ENCODE measurements around the gene GABRP. TPM values are rescaled to one million over a fixed set of nuclear protein-coding genes. Genes with fewer than 3 reads are reported as not detected.

Gene GABRP
- total and polyA plus RNA-seq, 2 donors (not counting 3 experiments of a cell fraction or from before 2014, with no cell fraction given) = 0.66 to 3.0 TPM

GRCh38 chr5:170774831-170775230, 8.7 kb upstream of the GABRP start:
- H3K9ac ChIP-seq (replicated peaks; ENCODE audit: extremely low read depth, insufficient read depth, low read length) = no peak overlapping the region
- H3K4me1 ChIP-seq (ENCODE audit: control insufficient read depth, extremely low read depth, insufficient read depth, low read length) = no peaks in the 10 kb centered on the region
- POLR2A ChIA-PET = no interaction called here
- no peak overlapping the region for H2AFZ ChIP-seq (ENCODE audit: low read depth, low read length)
- intact Hi-C loops (cut with micrococcal nuclease) (no loop called here), dilution Hi-C loops (cut with MboI; ENCODE audit: extremely low pct_ligation_motif_present, low sequenced_read_pairs) (no loop called here)
- CTCF ChIA-PET = no interaction called here
- TF ChIP-seq POLR2A (IDR thresholded peaks at IDR 0.05; ENCODE audit: low read depth, low read length) (no peak), GATA2 (IDR thresholded peaks at IDR 0.05; ENCODE audit: insufficient read depth, insufficient read length, low read depth, low read length) (no peak), JUN (IDR thresholded peaks at IDR 0.05; ENCODE audit: borderline replicate concordance, insufficient read depth, insufficient read length, low read depth) (no peak), EZH2 (IDR thresholded peaks at IDR 0.05; ENCODE audit: borderline replicate concordance, low read depth, low read length, severe bottlenecking) (no peak)
- TF ChIP-seq, protein P1, sequence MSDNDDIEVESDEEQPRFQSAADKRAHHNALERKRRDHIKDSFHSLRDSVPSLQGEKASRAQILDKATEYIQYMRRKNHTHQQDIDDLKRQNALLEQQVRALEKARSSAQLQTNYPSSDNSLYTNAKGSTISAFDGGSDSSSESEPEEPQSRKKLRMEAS (IDR thresholded peaks at IDR 0.05; ENCODE audit: insufficient read depth, insufficient read length) = no peak
- no peaks in the 10 kb centered on the region for H3K27me3 ChIP-seq (ENCODE audit: control insufficient read depth in 2 of 2, insufficient read depth in 2 of 2, low read length in 2 of 2)
- H3K27ac ChIP-seq (ENCODE audit: insufficient read depth, low read depth, low read length) = no peak overlapping the region
- H3K4me3 ChIP-seq (replicated peaks in 1 of 3; ENCODE audit: insufficient read depth in 1 of 3, low read depth in 1 of 3, low read length in 3 of 3) = no peak overlapping the region
- H3K9me3 ChIP-seq (replicated peaks; ENCODE audit: control insufficient read depth, insufficient read depth, low read length) = no peaks in the 10 kb centered on the region
- FAIRE-seq (no peak), DNase-seq (ENCODE audit: low read depth, low spot score) (no peak)
- no TSS peak for BruUV-seq (replicated peaks)
- no peaks in the 10 kb centered on the region for H3K79me2 ChIP-seq (ENCODE audit: control insufficient read depth, insufficient read depth, low read length)
- no peak overlapping the region for H3K4me2 ChIP-seq (ENCODE audit: insufficient read depth, low read length)
- no peaks in the 10 kb centered on the region for H4K20me1 ChIP-seq (replicated peaks; ENCODE audit: control insufficient read depth, extremely low read depth, insufficient read depth, low read length)
- H3K36me3 ChIP-seq (ENCODE audit: control insufficient read depth in 2 of 2, extremely low read depth in 1 of 2, insufficient read depth in 2 of 2, low read length in 2 of 2) = no peaks in the 10 kb centered on the region
- H3K9me1 ChIP-seq (replicated peaks; ENCODE audit: control insufficient read depth, extremely low read depth, insufficient read depth, low read length) = no peaks in the 10 kb centered on the region

DNA sequence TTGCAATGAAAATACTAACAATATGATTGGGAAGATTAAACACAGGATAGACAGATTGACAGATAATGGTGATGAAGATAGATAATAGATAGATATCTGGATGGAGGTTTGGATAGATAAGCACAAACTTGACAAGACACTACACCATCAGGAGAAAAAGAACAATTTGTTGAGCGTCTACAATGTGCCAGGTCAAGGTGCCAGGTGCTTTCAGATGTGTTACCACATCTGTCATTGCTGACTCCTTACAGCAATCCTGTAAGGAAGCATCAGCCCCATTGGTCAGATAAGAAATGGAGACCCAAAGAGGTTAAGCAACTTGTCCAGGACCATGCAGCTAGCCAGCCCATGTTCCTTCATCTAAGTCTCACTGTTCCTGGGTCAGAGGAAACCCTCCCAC, 1.6 kb upstream of the GABRP start:
- Histone ChIP-seq H2AFZ (ENCODE audit: low read depth, low read length) (no peak overlapping the region), H3K27me3 (ENCODE audit: control insufficient read depth in 2 of 2, insufficient read depth in 2 of 2, low read length in 2 of 2) (no peaks in the 10 kb centered on the region), H3K9ac (replicated peaks; ENCODE audit: extremely low read depth, insufficient read depth, low read length) (no peak overlapping the region), H3K4me1 (ENCODE audit: control insufficient read depth, extremely low read depth, insufficient read depth, low read length) (peaks cover 6% of the 10 kb centered on the region), H3K27ac (ENCODE audit: insufficient read depth, low read depth, low read length) (no peak overlapping the region), H4K20me1 (replicated peaks; ENCODE audit: control insufficient read depth, extremely low read depth, insufficient read depth, low read length) (no peaks in the 10 kb centered on the region), H3K9me3 (replicated peaks; ENCODE audit: control insufficient read depth, insufficient read depth, low read length) (no peaks in the 10 kb centered on the region), H3K4me2 (ENCODE audit: insufficient read depth, low read length) (no peak overlapping the region), H3K4me3 (replicated peaks in 1 of 3; ENCODE audit: insufficient read depth in 1 of 3, low read depth in 1 of 3, low read length in 3 of 3) (no peak overlapping the region), H3K9me1 (replicated peaks; ENCODE audit: control insufficient read depth, extremely low read depth, insufficient read depth, low read length) (no peaks in the 10 kb centered on the region), H3K36me3 (ENCODE audit: control insufficient read depth in 2 of 2, extremely low read depth in 1 of 2, insufficient read depth in 2 of 2, low read length in 2 of 2) (no peaks in the 10 kb centered on the region), H3K79me2 (ENCODE audit: control insufficient read depth, insufficient read depth, low read length) (no peaks in the 10 kb centered on the region)
- FAIRE-seq (no peak), DNase-seq (ENCODE audit: low read depth, low spot score) (no peak)
- TF ChIP-seq CTCF (IDR thresholded peaks at IDR 0.05; ENCODE audit: extremely low read depth in 1 of 2, insufficient read depth in 1 of 2, low read depth in 1 of 2, low read length in 2 of 2) = no peak
- no peak for TF ChIP-seq POLR2A (IDR thresholded peaks at IDR 0.05; ENCODE audit: low read depth, low read length)
- TF ChIP-seq JUN (IDR thresholded peaks at IDR 0.05; ENCODE audit: borderline replicate concordance, insufficient read depth, insufficient read length, low read depth) = no peak
- no peak for TF ChIP-seq GATA2 (IDR thresholded peaks at IDR 0.05; ENCODE audit: insufficient read depth, insufficient read length, low read depth, low read length)
- TF ChIP-seq EZH2 (IDR thresholded peaks at IDR 0.05; ENCODE audit: borderline replicate concordance, low read depth, low read length, severe bottlenecking) = no peak
- TF ChIP-seq MYC (IDR thresholded peaks at IDR 0.05; ENCODE audit: low read depth, low read length) = no peak
- TF ChIP-seq, protein P1 (IDR thresholded peaks at IDR 0.05; ENCODE audit: insufficient read depth, insufficient read length) = no peak
- no peak for TF ChIP-seq POLR2AphosphoS5 (IDR thresholded peaks at IDR 0.05; ENCODE audit: insufficient read depth, low read depth, low read length)
- TF ChIP-seq FOS (IDR thresholded peaks at IDR 0.05; ENCODE audit: borderline replicate concordance, insufficient read depth, low read length) = no peak
- dilution Hi-C loops (cut with MboI; ENCODE audit: extremely low pct_ligation_motif_present, low sequenced_read_pairs) = no loop called here
- ChIA-PET POLR2A (no interaction called here), CTCF (interaction anchor here (1.3 to 14.8 kb wide), 2 partner anchors 9 to 36 kb away, joined by 5 to 452 read pairs; no protein-coding TSS in a partner anchor)
- BruUV-seq (replicated peaks) = no TSS peak
- intact Hi-C loops (cut with micrococcal nuclease) = no loop called here

Data from endothelial cell of umbilical vein (primary cell).